Activated naive CD8-positive, alpha-beta T cell treated with anti-CD3 and anti-CD28 coated beads, Interleukin-2, amount 50 U/mL, for 24 hours (primary cell): ENCODE measurements around the gene TAF11.
"Not testable (repeated sequence)": the region's sequence is repeated elsewhere in the genome, so short reads cannot be mapped to it uniquely, and the experiment has no call there.

Source experiments
- ATAC-seq: fragments of 150-1000 bp; cut with Tn5 transposase; one replicate; pipeline ENCODE4 v1.10.0; 2021
- DNase-seq: peaks from one replicate; pipeline ENCODE4 v3.0.0; 2021
- H3K27ac Mint-ChIP-seq: one replicate; pipeline ENCODE4 v1.8.0; 2021; ENCODE audit warnings: mild to moderate bottlenecking, mixed read lengths
- H3K27me3 Mint-ChIP-seq: one replicate; pipeline ENCODE4 v1.8.0; 2021; ENCODE audit warnings: mixed read lengths
- H3K36me3 Mint-ChIP-seq: one replicate; pipeline ENCODE4 v1.8.0; 2021; ENCODE audit warnings: low read depth, mixed read lengths
- H3K4me1 Mint-ChIP-seq: one replicate; pipeline ENCODE4 v1.8.0; 2021; ENCODE audit warnings: mixed read lengths
- H3K4me3 Mint-ChIP-seq: one replicate; pipeline ENCODE4 v1.8.0; 2021; ENCODE audit warnings: mild to moderate bottlenecking, moderate library complexity, mixed read lengths
- H3K9me3 Mint-ChIP-seq: one replicate; pipeline ENCODE4 v1.8.0; 2021; ENCODE audit warnings: mixed read lengths

The TAF11 gene

GRCh38 chr6:34887753-34888513 lies at the start of gene TAF11:
TSS of gene TAF11 (minus strand) at chr6:34888042. CDS start at chr6:34887957, 85 bp downstream.
- Mint-ChIP-seq H3K4me3 (peak within 1 kb of the TSS; percentile 100), H3K4me1 (peaks cover 42% of the 10 kb centered on the region), H3K9me3 (no peaks in the 10 kb centered on the region), H3K36me3 (peaks cover 22% of the 10 kb centered on the region), H3K27me3 (no peaks in the 10 kb centered on the region), H3K27ac (peak within 1 kb of the TSS; percentile 98)
- DNase-seq (peak; percentile 91), ATAC-seq (peak; percentile 92)

- Mint-ChIP-seq H3K27ac (no peak overlapping the region), H3K4me1 (peaks cover 2% of the 10 kb centered on the region), H3K36me3 (peaks cover 4% of the 10 kb centered on the region), H3K9me3 (no peaks in the 10 kb centered on the region), H3K4me3 (no peak overlapping the region), H3K27me3 (no peaks in the 10 kb centered on the region)
- DNase-seq (no peak), ATAC-seq (no peak)
These were observed 46.7 kb upstream of the TAF11 start for GRCh38 chr6:34934516-34934915.

GRCh38 chr6:34932202-34932601 lies 44.4 kb upstream of the TAF11 start:
- H3K4me1 Mint-ChIP-seq, H3K4me3 Mint-ChIP-seq, H3K9me3 Mint-ChIP-seq, H3K36me3 Mint-ChIP-seq, H3K27ac Mint-ChIP-seq, ATAC-seq, H3K27me3 Mint-ChIP-seq, DNase-seq: not testable (repeated sequence)

- H3K4me1 Mint-ChIP-seq: peaks cover 2% of the 10 kb centered on the region
- H3K36me3 Mint-ChIP-seq: peaks cover 4% of the 10 kb centered on the region
- H3K27me3 Mint-ChIP-seq: no peaks in the 10 kb centered on the region
- H3K27ac Mint-ChIP-seq: no peak overlapping the region
- DNase-seq (no peak), ATAC-seq (no peak)
- H3K9me3 Mint-ChIP-seq: no peaks in the 10 kb centered on the region
- H3K4me3 Mint-ChIP-seq: no peak overlapping the region
These were observed 42.4 kb upstream of the TAF11 start for GRCh38 chr6:34930221-34930620.

- Mint-ChIP-seq H3K9me3 (no peaks in the 10 kb centered on the region), H3K4me3 (no peak overlapping the region), H3K36me3 (peaks cover 3% of the 10 kb centered on the region), H3K27me3 (no peaks in the 10 kb centered on the region), H3K27ac (no peak overlapping the region), H3K4me1 (peaks cover 2% of the 10 kb centered on the region)
- ATAC-seq (no peak), DNase-seq (no peak)
These were observed 41.6 kb upstream of the TAF11 start for GRCh38 chr6:34929241-34929978.

- DNase-seq: no peak
- ATAC-seq: no peak
- no peak overlapping the region for H3K27ac Mint-ChIP-seq
- H3K36me3 Mint-ChIP-seq: peaks cover 3% of the 10 kb centered on the region
- H3K4me3 Mint-ChIP-seq: no peak overlapping the region
- no peaks in the 10 kb centered on the region for H3K9me3 Mint-ChIP-seq
- H3K4me1 Mint-ChIP-seq: peaks cover 2% of the 10 kb centered on the region
- no peaks in the 10 kb centered on the region for H3K27me3 Mint-ChIP-seq
These were observed 40.9 kb upstream of the TAF11 start for GRCh38 chr6:34928695-34929094.

GRCh38 chr6:34928220-34928619 lies 40.4 kb upstream of the TAF11 start:
- ATAC-seq (no peak), DNase-seq (no peak)
- no peak overlapping the region for H3K4me3 Mint-ChIP-seq
- H3K4me1 Mint-ChIP-seq: peaks cover 2% of the 10 kb centered on the region
- no peak overlapping the region for H3K27ac Mint-ChIP-seq
- no peaks in the 10 kb centered on the region for H3K27me3 Mint-ChIP-seq
- H3K9me3 Mint-ChIP-seq: no peaks in the 10 kb centered on the region
- peaks cover 3% of the 10 kb centered on the region for H3K36me3 Mint-ChIP-seq

GRCh38 chr6:34926655-34927054 lies 38.8 kb upstream of the TAF11 start:
- Mint-ChIP-seq H3K36me3 (peaks cover 3% of the 10 kb centered on the region), H3K27me3 (no peaks in the 10 kb centered on the region), H3K27ac (no peak overlapping the region), H3K4me3 (no peak overlapping the region), H3K9me3 (no peaks in the 10 kb centered on the region), H3K4me1 (peaks cover 5% of the 10 kb centered on the region)
- peak; percentile 45 for ATAC-seq
- no peak for DNase-seq

GRCh38 chr6:34924831-34925625 lies 37.2 kb upstream of the TAF11 start:
- ATAC-seq (no peak), DNase-seq (no peak)
- Mint-ChIP-seq H3K9me3 (no peaks in the 10 kb centered on the region), H3K36me3 (no peaks in the 10 kb centered on the region), H3K27ac (no peak overlapping the region), H3K4me3 (no peak overlapping the region), H3K27me3 (no peaks in the 10 kb centered on the region), H3K4me1 (peaks cover 5% of the 10 kb centered on the region)

- peak; percentile 79 for ATAC-seq
- no peak for DNase-seq
- H3K27me3 Mint-ChIP-seq: no peaks in the 10 kb centered on the region
- H3K4me3 Mint-ChIP-seq: no peak overlapping the region
- no peak overlapping the region for H3K27ac Mint-ChIP-seq
- peaks cover 4% of the 10 kb centered on the region for H3K4me1 Mint-ChIP-seq
- no peaks in the 10 kb centered on the region for H3K9me3 Mint-ChIP-seq
- peaks cover 5% of the 10 kb centered on the region for H3K36me3 Mint-ChIP-seq
These were observed 34.4 kb upstream of the TAF11 start for GRCh38 chr6:34922177-34922663.

GRCh38 chr6:34920097-34920496 lies 32.3 kb upstream of the TAF11 start:
- DNase-seq: no peak
- ATAC-seq: no peak
- Mint-ChIP-seq H3K27me3 (no peaks in the 10 kb centered on the region), H3K4me3 (no peak overlapping the region), H3K36me3 (peaks cover 5% of the 10 kb centered on the region), H3K9me3 (no peaks in the 10 kb centered on the region), H3K27ac (no peak overlapping the region), H3K4me1 (peaks cover 4% of the 10 kb centered on the region)

- DNase-seq (no peak), ATAC-seq (no peak)
- no peak overlapping the region for H3K27ac Mint-ChIP-seq
- H3K9me3 Mint-ChIP-seq: no peaks in the 10 kb centered on the region
- peaks cover 4% of the 10 kb centered on the region for H3K4me1 Mint-ChIP-seq
- peaks cover 5% of the 10 kb centered on the region for H3K36me3 Mint-ChIP-seq
- no peaks in the 10 kb centered on the region for H3K27me3 Mint-ChIP-seq
- H3K4me3 Mint-ChIP-seq: no peak overlapping the region
These were observed 31.8 kb upstream of the TAF11 start for GRCh38 chr6:34919651-34920050.

- no peak overlapping the region for H3K27ac Mint-ChIP-seq
- H3K4me1 Mint-ChIP-seq: peaks cover 14% of the 10 kb centered on the region
- H3K4me3 Mint-ChIP-seq: no peak overlapping the region
- peaks cover 5% of the 10 kb centered on the region for H3K36me3 Mint-ChIP-seq
- H3K27me3 Mint-ChIP-seq: no peaks in the 10 kb centered on the region
- no peaks in the 10 kb centered on the region for H3K9me3 Mint-ChIP-seq
- DNase-seq (no peak), ATAC-seq (no peak)
These were observed 29.9 kb upstream of the TAF11 start for GRCh38 chr6:34917626-34918285.

GRCh38 chr6:34916348-34916967 lies 28.6 kb upstream of the TAF11 start:
- ATAC-seq (no peak), DNase-seq (no peak)
- no peak overlapping the region for H3K4me3 Mint-ChIP-seq
- no peak overlapping the region for H3K27ac Mint-ChIP-seq
- H3K9me3 Mint-ChIP-seq: no peaks in the 10 kb centered on the region
- H3K27me3 Mint-ChIP-seq: peaks cover under 1% of the 10 kb centered on the region
- H3K36me3 Mint-ChIP-seq: peaks cover 5% of the 10 kb centered on the region
- H3K4me1 Mint-ChIP-seq: peaks cover 22% of the 10 kb centered on the region
